ENCODE measurements around the gene EPRS1.

DNA sequence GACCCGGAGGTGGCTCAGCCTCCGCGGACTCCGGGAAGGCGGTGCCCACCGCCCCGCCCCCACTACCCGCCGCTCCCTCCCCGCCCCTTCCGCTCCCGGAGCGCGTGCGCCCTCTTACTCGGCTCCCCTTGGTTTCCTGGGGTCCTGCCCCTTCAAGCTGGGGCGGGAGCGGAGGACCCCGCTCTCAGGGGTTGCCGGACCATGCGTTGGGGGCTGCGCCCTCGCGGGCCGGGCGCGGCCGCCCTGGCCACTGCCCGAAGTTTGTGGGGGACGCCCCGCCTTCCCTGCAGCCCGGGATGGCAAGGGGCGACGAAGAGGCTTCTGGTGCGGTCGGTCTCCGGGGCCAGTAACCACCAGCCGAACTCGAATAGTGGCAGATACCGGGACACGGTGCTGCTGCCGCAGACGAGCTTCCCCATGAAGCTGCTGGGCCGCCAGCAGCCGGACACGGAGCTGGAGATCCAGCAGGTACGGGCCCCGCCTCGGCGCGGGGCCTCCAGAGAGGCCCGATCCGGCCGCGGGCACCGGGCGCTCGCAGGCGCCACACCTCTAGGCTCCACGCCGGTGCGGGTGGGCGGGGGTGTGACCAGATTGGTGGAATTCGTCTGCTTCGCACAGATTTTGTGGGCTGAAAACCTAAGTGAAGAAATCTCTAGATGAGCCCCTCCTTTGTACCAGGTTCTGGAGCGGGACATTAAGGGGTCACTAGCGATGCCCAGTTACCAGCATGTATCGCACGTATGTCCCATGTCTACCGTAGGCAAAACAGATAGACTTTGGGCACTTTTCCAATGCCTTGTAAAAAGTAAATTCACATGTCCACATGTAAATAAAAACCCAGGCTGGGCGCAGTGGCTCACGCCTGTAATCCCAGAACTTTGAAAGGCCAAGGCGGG is 48.0 kb upstream of the EPRS1 start, which contains the start of gene IARS2:
- TF ChIP-seq, protein P1, sequence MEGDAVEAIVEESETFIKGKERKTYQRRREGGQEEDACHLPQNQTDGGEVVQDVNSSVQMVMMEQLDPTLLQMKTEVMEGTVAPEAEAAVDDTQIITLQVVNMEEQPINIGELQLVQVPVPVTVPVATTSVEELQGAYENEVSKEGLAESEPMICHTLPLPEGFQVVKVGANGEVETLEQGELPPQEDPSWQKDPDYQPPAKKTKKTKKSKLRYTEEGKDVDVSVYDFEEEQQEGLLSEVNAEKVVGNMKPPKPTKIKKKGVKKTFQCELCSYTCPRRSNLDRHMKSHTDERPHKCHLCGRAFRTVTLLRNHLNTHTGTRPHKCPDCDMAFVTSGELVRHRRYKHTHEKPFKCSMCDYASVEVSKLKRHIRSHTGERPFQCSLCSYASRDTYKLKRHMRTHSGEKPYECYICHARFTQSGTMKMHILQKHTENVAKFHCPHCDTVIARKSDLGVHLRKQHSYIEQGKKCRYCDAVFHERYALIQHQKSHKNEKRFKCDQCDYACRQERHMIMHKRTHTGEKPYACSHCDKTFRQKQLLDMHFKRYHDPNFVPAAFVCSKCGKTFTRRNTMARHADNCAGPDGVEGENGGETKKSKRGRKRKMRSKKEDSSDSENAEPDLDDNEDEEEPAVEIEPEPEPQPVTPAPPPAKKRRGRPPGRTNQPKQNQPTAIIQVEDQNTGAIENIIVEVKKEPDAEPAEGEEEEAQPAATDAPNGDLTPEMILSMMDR (IDR thresholded peaks at IDR 0.05) = no peak
- TF ChIP-seq, protein P2, sequence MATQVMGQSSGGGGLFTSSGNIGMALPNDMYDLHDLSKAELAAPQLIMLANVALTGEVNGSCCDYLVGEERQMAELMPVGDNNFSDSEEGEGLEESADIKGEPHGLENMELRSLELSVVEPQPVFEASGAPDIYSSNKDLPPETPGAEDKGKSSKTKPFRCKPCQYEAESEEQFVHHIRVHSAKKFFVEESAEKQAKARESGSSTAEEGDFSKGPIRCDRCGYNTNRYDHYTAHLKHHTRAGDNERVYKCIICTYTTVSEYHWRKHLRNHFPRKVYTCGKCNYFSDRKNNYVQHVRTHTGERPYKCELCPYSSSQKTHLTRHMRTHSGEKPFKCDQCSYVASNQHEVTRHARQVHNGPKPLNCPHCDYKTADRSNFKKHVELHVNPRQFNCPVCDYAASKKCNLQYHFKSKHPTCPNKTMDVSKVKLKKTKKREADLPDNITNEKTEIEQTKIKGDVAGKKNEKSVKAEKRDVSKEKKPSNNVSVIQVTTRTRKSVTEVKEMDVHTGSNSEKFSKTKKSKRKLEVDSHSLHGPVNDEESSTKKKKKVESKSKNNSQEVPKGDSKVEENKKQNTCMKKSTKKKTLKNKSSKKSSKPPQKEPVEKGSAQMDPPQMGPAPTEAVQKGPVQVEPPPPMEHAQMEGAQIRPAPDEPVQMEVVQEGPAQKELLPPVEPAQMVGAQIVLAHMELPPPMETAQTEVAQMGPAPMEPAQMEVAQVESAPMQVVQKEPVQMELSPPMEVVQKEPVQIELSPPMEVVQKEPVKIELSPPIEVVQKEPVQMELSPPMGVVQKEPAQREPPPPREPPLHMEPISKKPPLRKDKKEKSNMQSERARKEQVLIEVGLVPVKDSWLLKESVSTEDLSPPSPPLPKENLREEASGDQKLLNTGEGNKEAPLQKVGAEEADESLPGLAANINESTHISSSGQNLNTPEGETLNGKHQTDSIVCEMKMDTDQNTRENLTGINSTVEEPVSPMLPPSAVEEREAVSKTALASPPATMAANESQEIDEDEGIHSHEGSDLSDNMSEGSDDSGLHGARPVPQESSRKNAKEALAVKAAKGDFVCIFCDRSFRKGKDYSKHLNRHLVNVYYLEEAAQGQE (IDR thresholded peaks at IDR 0.05; ENCODE audit: insufficient read depth in 1 of 2, low read depth in 2 of 2, low read length in 1 of 2) = no peak
- TF ChIP-seq POLR2AphosphoS5 (IDR thresholded peaks at IDR 0.05; ENCODE audit: low read depth, low read length) (peak; percentile 82), SIN3A (IDR thresholded peaks at IDR 0.05; ENCODE audit: borderline replicate concordance, insufficient read depth, low read depth, low read length) (peak; percentile 75; the same call in 1 of the 2 replicates), TCF7L2 (IDR thresholded peaks at IDR 0.05; ENCODE audit: low read depth, low read length) (no peak)
